Measurements from ENCODE around the gene UCN.

- no peak for TF ChIP-seq CTCF (IDR thresholded peaks at IDR 0.05; ENCODE audit: low read depth, low read length, poor library complexity, severe bottlenecking)
- TF ChIP-seq EZH2phosphoT487 (IDR thresholded peaks at IDR 0.05; ENCODE audit: borderline replicate concordance, low read length): no peak
Observed at GRCh38 chr2:27324720-27325119, 16.5 kb upstream of the UCN start.
